H7 (cell line): ENCODE measurements around the gene PSEN2. TPM values are rescaled to one million over a fixed set of nuclear protein-coding genes. Genes with fewer than 3 reads are reported as not detected.
"Not testable (repeated sequence)": the region's sequence is repeated elsewhere in the genome, so short reads cannot be mapped to it uniquely, and the experiment has no call there.

Experiments
- DNase-seq: peaks from one replicate; pipeline ENCODE4 v3.0.0; 2012
- H3K27me3 ChIP-seq: 2 replicates; pipeline ENCODE4 v1.6.0; 2011; ENCODE audit warnings: mild to moderate bottlenecking, low read length; ENCODE audit not compliant: control insufficient read depth, insufficient read depth
- H3K36me3 ChIP-seq: replicated peaks from 2 replicates; pipeline ENCODE4 v1.5.1; 2011; ENCODE audit warnings: low read length; ENCODE audit not compliant: control insufficient read depth, insufficient read depth
- H3K4me3 ChIP-seq: 2 replicates; pipeline ENCODE4 v1.5.1; 2011; ENCODE audit warnings: low read depth, mild to moderate bottlenecking, control low read depth, low read length, moderate library complexity; ENCODE audit not compliant: insufficient read depth
- total RNA-seq: library from RNA; depleted of rRNA; stranded (reverse); fragments of >200 nt; shearing (Covaris generic); gene quantifications from 2 replicates; pipeline ENCODE4 v1.2.3, GENCODE V29; 2014

The PSEN2 gene
- total RNA-seq, 1 experiment from 2014 or later = 39.0 TPM

- no peak for DNase-seq
- H3K36me3 ChIP-seq = peaks cover 1% of the 10 kb centered on the region; the same call in 1 of the 2 replicates
- no peaks in the 10 kb centered on the region for H3K27me3 ChIP-seq
- no peak overlapping the region for H3K4me3 ChIP-seq
These were observed 34.4 kb downstream of the PSEN2 start for GRCh38 chr1:226904772-226905171.

- Histone ChIP-seq H3K27me3 (no peaks in the 10 kb centered on the region), H3K4me3 (no peak overlapping the region), H3K36me3 (no peaks in the 10 kb centered on the region)
- DNase-seq = no peak
These were observed 38.0 kb downstream of the PSEN2 start for GRCh38 chr1:226908419-226908818.

- no peaks in the 10 kb centered on the region for H3K27me3 ChIP-seq
- H3K4me3 ChIP-seq = no peak overlapping the region
These were observed 38.5 kb downstream of the PSEN2 start for GRCh38 chr1:226908913-226909312.

GRCh38 chr1:226912587-226913176 lies 42.3 kb downstream of the PSEN2 start:
- no peak overlapping the region for H3K4me3 ChIP-seq
- no peaks in the 10 kb centered on the region for H3K27me3 ChIP-seq
- H3K36me3 ChIP-seq = no peaks in the 10 kb centered on the region
- DNase-seq = peak; percentile 90

More at GRCh38 chr1:226908913-226909312, 38.5 kb downstream of the PSEN2 start:
- peak; percentile 45 for DNase-seq
- no peaks in the 10 kb centered on the region for H3K36me3 ChIP-seq

- H3K36me3 ChIP-seq = no peaks in the 10 kb centered on the region
- no peak overlapping the region for H3K4me3 ChIP-seq
- H3K27me3 ChIP-seq = no peaks in the 10 kb centered on the region
- no peak for DNase-seq
These were observed 45.2 kb downstream of the PSEN2 start for GRCh38 chr1:226915672-226915995.

GRCh38 chr1:226916497-226916896 lies 46.1 kb downstream of the PSEN2 start:
- Histone ChIP-seq H3K27me3 (no peaks in the 10 kb centered on the region), H3K4me3 (no peak overlapping the region), H3K36me3 (no peaks in the 10 kb centered on the region)
- DNase-seq = no peak

GRCh38 chr1:226919587-226919986 lies 49.2 kb downstream of the PSEN2 start:
- Histone ChIP-seq H3K36me3 (no peaks in the 10 kb centered on the region), H3K4me3 (no peak overlapping the region), H3K27me3 (no peaks in the 10 kb centered on the region)
- DNase-seq = no peak

- DNase-seq = no peak
- H3K4me3 ChIP-seq = no peak overlapping the region
- H3K36me3 ChIP-seq = no peaks in the 10 kb centered on the region
- H3K27me3 ChIP-seq = no peaks in the 10 kb centered on the region
These were observed 49.6 kb downstream of the PSEN2 start for GRCh38 chr1:226919995-226920394.

DNA sequence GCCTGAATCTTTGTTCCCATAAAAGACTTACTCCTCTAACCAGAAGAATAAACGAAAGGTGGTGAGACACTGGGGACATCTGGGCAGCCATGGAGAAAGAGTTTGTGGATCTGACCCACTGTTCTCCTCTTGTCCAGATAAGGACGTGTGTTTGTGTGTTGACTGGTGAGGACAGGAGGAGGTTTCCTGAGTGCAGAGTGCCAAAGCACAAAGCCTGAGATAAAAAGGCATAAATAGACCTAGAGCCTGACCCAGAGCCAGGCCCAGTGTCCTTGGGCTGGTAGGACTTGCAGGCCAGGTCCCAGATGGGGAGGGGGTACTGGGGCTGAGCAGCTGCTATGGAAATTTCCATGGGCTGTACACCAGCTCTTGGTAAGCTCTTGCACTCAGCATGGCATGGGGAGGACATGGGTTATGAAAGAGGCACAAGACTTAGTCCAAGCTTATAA lies 50.1 kb downstream of the PSEN2 start:
- DNase-seq = no peak
- Histone ChIP-seq H3K4me3 (no peak overlapping the region), H3K27me3 (no peaks in the 10 kb centered on the region), H3K36me3 (no peaks in the 10 kb centered on the region)

DNA sequence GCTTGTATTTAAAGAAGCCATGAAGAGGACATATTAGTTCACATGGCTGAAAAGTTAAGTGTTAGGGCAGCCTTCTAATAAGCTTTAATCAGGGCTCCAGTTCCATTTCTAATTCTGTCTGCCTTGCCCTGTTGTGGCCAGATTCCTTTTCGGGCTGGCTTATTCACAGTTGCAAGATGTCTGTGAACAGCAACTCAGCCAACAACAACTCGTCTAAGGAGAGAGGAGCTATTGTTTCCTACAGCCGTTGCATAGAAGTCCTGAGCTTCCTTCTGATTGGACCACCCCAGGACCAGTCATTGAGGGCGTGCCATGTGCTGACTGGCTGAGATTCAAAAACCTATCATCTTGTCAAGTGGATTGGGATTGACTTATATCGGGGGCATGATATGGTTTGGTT lies 51.1 kb downstream of the PSEN2 start:
- Histone ChIP-seq H3K4me3 (no peak overlapping the region), H3K27me3 (no peaks in the 10 kb centered on the region), H3K36me3 (no peaks in the 10 kb centered on the region)
- DNase-seq = no peak

GRCh38 chr1:226929260-226930111 lies 59.1 kb downstream of the PSEN2 start:
- H3K27me3 ChIP-seq, H3K36me3 ChIP-seq, H3K4me3 ChIP-seq, DNase-seq: not testable (repeated sequence)

- Histone ChIP-seq H3K27me3 (no peaks in the 10 kb centered on the region), H3K36me3 (no peaks in the 10 kb centered on the region), H3K4me3 (no peak overlapping the region)
- no peak for DNase-seq
These were observed 64.2 kb downstream of the PSEN2 start for GRCh38 chr1:226934483-226935237.

- H3K4me3 ChIP-seq = no peak overlapping the region
- no peak for DNase-seq
- peaks cover 8% of the 10 kb centered on the region for H3K27me3 ChIP-seq
- no peaks in the 10 kb centered on the region for H3K36me3 ChIP-seq
These were observed 67.7 kb downstream of the PSEN2 start for GRCh38 chr1:226937940-226938725.

GRCh38 chr1:226938903-226939437 lies 68.6 kb downstream of the PSEN2 start:
- peak overlapping the region; percentile 68 for H3K4me3 ChIP-seq
- no peak for DNase-seq
- peaks cover 8% of the 10 kb centered on the region for H3K27me3 ChIP-seq
- H3K36me3 ChIP-seq = no peaks in the 10 kb centered on the region
